GM12878 (cell line): ENCODE measurements around the gene EPN3. TPM values are rescaled to one million over a fixed set of nuclear protein-coding genes. Genes with fewer than 3 reads are reported as not detected.

ENCODE experiments used
- ATAC-seq: fragments of 200-7000 bp; cut with Tn5 transposase; 3 replicates; pipeline ENCODE4 v1.9.1; 2020; ENCODE audit warnings: mild to moderate bottlenecking, moderate library complexity
- BruUV-seq: library from RNA; stranded (reverse); fragments of 400-500 nt; replicated peaks from 2 replicates; lab custom pipeline; 2021; lab: Mats Ljungman, UMichigan
- CTCF ChIA-PET: fragments of 300-600 bp; sonication (Branson Sonifier 250); formaldehyde crosslinking; extraction: SDS; loops from one replicate; lab custom pipeline; 2021; ENCODE audit warnings: inconsistent platforms; lab: Yijun Ruan, JAX
- POLR2A ChIA-PET: fragments of 350-600 bp; formaldehyde crosslinking; extraction: SDS; loops from one replicate; lab custom pipeline; 2021; ENCODE audit warnings: inconsistent platforms; lab: Charles Lee
- RAD21 ChIA-PET: fragments of 300-600 bp; sonication (Branson Sonifier 250); formaldehyde crosslinking; loops from one replicate; lab custom pipeline; 2023; ENCODE audit warnings: antibody characterized with exemption; ENCODE audit not compliant: unreplicated experiment; lab: Charles Lee
- SMC1A ChIA-PET: fragments of 300-600 bp; sonication (Branson Sonifier 250); formaldehyde crosslinking; loops from one replicate; lab custom pipeline; 2023; ENCODE audit not compliant: unreplicated experiment, uncharacterized antibody; lab: Charles Lee
- DNase-seq: peaks from one replicate; pipeline ENCODE4 v3.0.0-alpha.2; 2011; ENCODE audit warnings: low read depth, low spot score
- FAIRE-seq: peaks from 3 replicates; lab custom pipeline; 2011; peaks lifted over from hg19 to GRCh38; lab: Jason Lieb, UNC
- H2AFZ ChIP-seq: 2 replicates; pipeline ENCODE4 v1.6.0; 2011; ENCODE audit warnings: low read depth, low read length, control low read depth; ENCODE audit not compliant: control insufficient read depth
- H3K27ac ChIP-seq: 2 replicates; pipeline ENCODE4 v1.5.1; 2011; ENCODE audit warnings: control low read depth; ENCODE audit not compliant: control insufficient read depth, insufficient read depth
- H3K27me3 ChIP-seq, 2 experiments: replicated peaks in 1 of 2; 2 replicates each; pipeline versions ENCODE4 v1.6.0 to v1.6.1; 2011; ENCODE audit warnings: low read length in 1 of 2; ENCODE audit not compliant: control insufficient read depth in 2 of 2, insufficient read depth in 2 of 2
- H3K36me3 ChIP-seq, 2 experiments: 2 replicates each; pipeline ENCODE4 v1.5.1; 2011; ENCODE audit warnings: low read length in 1 of 2; ENCODE audit not compliant: control insufficient read depth in 2 of 2, insufficient read depth in 2 of 2
- H3K4me1 ChIP-seq: 2 replicates; pipeline ENCODE4 v1.6.1; 2011; ENCODE audit warnings: mild to moderate bottlenecking, low read length, moderate library complexity, mixed read lengths; ENCODE audit not compliant: control insufficient read depth, insufficient read depth
- H3K4me2 ChIP-seq: 2 replicates; pipeline ENCODE4 v1.6.0; 2011; ENCODE audit warnings: control low read depth; ENCODE audit not compliant: control insufficient read depth, insufficient read depth
- H3K4me3 ChIP-seq: fragments of 200-600 bp; sonication (generic); 2 replicates; pipeline ENCODE4 v1.5.1; 2016
- H3K79me2 ChIP-seq: 2 replicates; pipeline ENCODE4 v1.6.0; 2011; ENCODE audit warnings: low read length; ENCODE audit not compliant: control insufficient read depth, insufficient read depth
- H3K9ac ChIP-seq: 2 replicates; pipeline ENCODE4 v1.8.0; 2011; ENCODE audit warnings: low read length, control low read depth, mixed read lengths; ENCODE audit not compliant: control insufficient read depth, insufficient read depth
- H3K9me3 ChIP-seq: replicated peaks from 3 replicates; pipeline ENCODE4 v1.5.1; 2011; ENCODE audit warnings: mild to moderate bottlenecking, low read length; ENCODE audit not compliant: control insufficient read depth, insufficient read depth
- H4K20me1 ChIP-seq: 2 replicates; pipeline ENCODE4 v1.6.0; 2011; ENCODE audit not compliant: control insufficient read depth, insufficient read depth
- ASH2L ChIP-seq: fragments of 300-600, 200-600 bp; sonication (generic); IDR thresholded peaks from 2 replicates; pipeline ENCODE4 v1.6.1; 2017; ENCODE audit warnings: low read depth, mild to moderate bottlenecking, borderline replicate concordance
- ATF3 ChIP-seq: IDR thresholded peaks from 2 replicates; pipeline ENCODE4 v1.6.1; 2011; ENCODE audit warnings: low read depth, mild to moderate bottlenecking, low read length, moderate library complexity, borderline replicate concordance; ENCODE audit errors: extremely low read depth
- BCL3 ChIP-seq: IDR thresholded peaks from 2 replicates; pipeline ENCODE4 v1.6.1; 2011; ENCODE audit warnings: borderline replicate concordance, low read depth, mild to moderate bottlenecking, moderate library complexity, low read length; ENCODE audit not compliant: insufficient read depth, poor library complexity, severe bottlenecking
- BMI1 ChIP-seq: fragments of 450-650 bp; IDR thresholded peaks from 2 replicates; pipeline ENCODE4 v1.6.1; 2016; ENCODE audit warnings: mild to moderate bottlenecking, moderate library complexity, borderline replicate concordance
- CREM ChIP-seq: IDR thresholded peaks from 2 replicates; pipeline ENCODE4 v1.6.1; 2014; ENCODE audit warnings: antibody characterized with exemption, low read depth
- DPF2 ChIP-seq: fragments of 450-650 bp; IDR thresholded peaks from 2 replicates; pipeline ENCODE4 v1.6.1; 2017; ENCODE audit warnings: mild to moderate bottlenecking
- EGR1 ChIP-seq, 2 experiments: IDR thresholded peaks; 1 replicate in 1 of 2; 2 replicates in 1 of 2; pipeline ENCODE4 v1.6.1; 2011 to 2012; ENCODE audit warnings: low read depth in 2 of 2, low read length in 2 of 2, borderline replicate concordance in 1 of 2, mild to moderate bottlenecking in 1 of 2, moderate library complexity in 1 of 2
- ETV6 ChIP-seq, 2 experiments: fragments of 450-650 bp in 1 of 2; IDR thresholded peaks in 1 of 2; conservative IDR thresholded peaks in 1 of 2; 2 replicates each; pipeline ENCODE4 v1.6.1; 2014; ENCODE audit warnings: antibody characterized with exemption in 1 of 2, borderline replicate concordance in 1 of 2, low read depth in 1 of 2, mild to moderate bottlenecking in 1 of 2, moderate library complexity in 1 of 2
- MEF2B ChIP-seq: fragments of 450-650 bp; IDR thresholded peaks from 2 replicates; pipeline ENCODE4 v1.6.1; 2018; ENCODE audit warnings: mild to moderate bottlenecking, moderate library complexity; ENCODE audit not compliant: partially characterized antibody, poor library complexity, severe bottlenecking
- MTA3 ChIP-seq: IDR thresholded peaks from 2 replicates; pipeline ENCODE4 v1.6.1; 2012; ENCODE audit warnings: low read length, inconsistent platforms, borderline replicate concordance
- MYB ChIP-seq: fragments of 150-350 bp; IDR thresholded peaks from 2 replicates; pipeline ENCODE4 v1.6.1; 2014; ENCODE audit warnings: mild to moderate bottlenecking, low read depth, low read length, borderline replicate concordance
- PBX3 ChIP-seq: IDR thresholded peaks from 2 replicates; pipeline ENCODE4 v1.6.1; 2011; ENCODE audit warnings: mild to moderate bottlenecking, low read depth, low read length, moderate library complexity; ENCODE audit not compliant: insufficient replicate concordance
- POLR2A ChIP-seq: IDR thresholded peaks from 2 replicates; pipeline ENCODE4 v1.6.1; 2011; ENCODE audit warnings: low read depth, mild to moderate bottlenecking, low read length
- POU2F2 ChIP-seq: IDR thresholded peaks from 3 replicates; pipeline ENCODE4 v1.6.1; 2011; ENCODE audit warnings: low read depth, mild to moderate bottlenecking, low read length, borderline replicate concordance
- SMC3 ChIP-seq: IDR thresholded peaks from 2 replicates; pipeline ENCODE4 v1.6.1; 2011; ENCODE audit warnings: low read length, improper control_type of control experiment, borderline replicate concordance
- STAT1 ChIP-seq: fragments of 450-650 bp; conservative IDR thresholded peaks from 2 replicates; pipeline ENCODE4 v1.6.1; 2014; ENCODE audit warnings: antibody characterized with exemption, mild to moderate bottlenecking
- TCF12 ChIP-seq: IDR thresholded peaks from 2 replicates; pipeline ENCODE4 v1.6.1; 2011; ENCODE audit warnings: low read depth, mild to moderate bottlenecking, low read length
- WGBS: methylation state at CpG from one replicate; pipeline ENCODE4 v1.1.6; 2016; ENCODE audit warnings: low lambda C conversion rate; ENCODE audit not compliant: insufficient replicate concordance, insufficient coverage; ENCODE audit errors: missing lambda C conversion rate; 5-methylcytosine and 5-hydroxymethylcytosine counted together
- in situ Hi-C: fragments of 300-500 bp; cut with MboI; formaldehyde crosslinking; loops from 9 replicates; pipeline ENCODE4 v1.14.3; 2018; ENCODE audit warnings: mixed read lengths
- intact Hi-C: fragments of 100-400 bp; cut with micrococcal nuclease; formaldehyde crosslinking; loops from one replicate; pipeline ENCODE4 v1.14.2; 2022; ENCODE audit not compliant: unreplicated experiment
- polyA plus RNA-seq, 11 experiments: library from polyadenylated mRNA; depleted of rRNA in 4 of 11; unstranded in 6 of 11; stranded (reverse) in 5 of 11; fragments of >200 nt; fragmentation: Nextera tagmentation in 4 of 11; fragmentation: Illumina TruSeq in 1 of 11; extraction: Ambion mirVana in 4 of 11; extraction: Trizol in 1 of 11; gene quantifications; 1 replicate in 1 of 11; 2 replicates in 10 of 11; pipeline versions ENCODE4 v1.2.1 to v1.2.3, GENCODE V29; 2011 to 2016; ENCODE audit warnings: inconsistent platforms in 2 of 11, missing spikeins in 2 of 11, low read depth in 1 of 11
- total RNA-seq, 4 experiments: library from RNA; depleted of rRNA in 3 of 4; stranded (reverse); fragments of >200 nt in 3 of 4; fragmentation: Illumina TruSeq in 1 of 4; extraction: Trizol in 1 of 4; gene quantifications; 2 replicates each; pipeline versions ENCODE4 v1.2.1 to v1.2.3, GENCODE V29; 2013 to 2021

EPN3 gene
- total and polyA plus RNA-seq, 10 of the 15 experiments (the other 5 are each of a cell fraction or from before 2014, with no cell fraction given) = 0.04 to 0.07 TPM; not detected in 8

- BruUV-seq = no TSS peak
- Histone ChIP-seq H3K9me3 (no peaks in the 10 kb centered on the region), H3K36me3 (no peaks in the 10 kb centered on the region), H3K9ac (no peak overlapping the region), H3K27ac (no peak overlapping the region), H4K20me1 (no peaks in the 10 kb centered on the region), H3K27me3 (no peaks in the 10 kb centered on the region; a peak in 3 of 4 replicates), H3K79me2 (no peaks in the 10 kb centered on the region), H3K4me1 (no peaks in the 10 kb centered on the region), H3K4me3 (no peak overlapping the region), H3K4me2 (no peak overlapping the region)
- ChIA-PET SMC1A (no interaction called here), RAD21 (no interaction called here), CTCF (no interaction called here), POLR2A (no interaction called here)
- 50% methylated on average over 19 of the region's 19 CpGs for WGBS
- no peak for DNase-seq
- FAIRE-seq = no peak
- in situ Hi-C loops = no loop called here
- no peak for TF ChIP-seq BMI1
- TF ChIP-seq MYB = no peak
- no peak for TF ChIP-seq POLR2A
- TF ChIP-seq ETV6 (conservative IDR thresholded peaks at IDR 0.05 in 1 of 2, IDR thresholded peaks at IDR 0.05 in 1 of 2; ENCODE audit: borderline replicate concordance in 1 of 2, low read depth in 1 of 2) = no peak
- no peak for TF ChIP-seq ASH2L
- TF ChIP-seq EGR1 (IDR thresholded peaks at IDR 0.05; ENCODE audit: borderline replicate concordance in 1 of 2, low read depth in 2 of 2, low read length in 2 of 2) = no peak
- TF ChIP-seq STAT1 = no peak
- no peak for TF ChIP-seq PBX3
- TF ChIP-seq TCF12 = no peak
- TF ChIP-seq POU2F2 = no peak
- TF ChIP-seq BCL3 = no peak
- TF ChIP-seq CREM = no peak
- TF ChIP-seq MTA3 = no peak
- no peak for TF ChIP-seq SMC3
- TF ChIP-seq MEF2B = no peak
- no peak for TF ChIP-seq ATF3
- no peak for TF ChIP-seq DPF2
- TF ChIP-seq, all 136 proteins: peak for 0
- intact Hi-C loops = no loop called here
- ATAC-seq = no peak
- H2AFZ ChIP-seq = no peak overlapping the region
Observed at GRCh38 chr17:50571681-50572080, 39.1 kb downstream of the EPN3 start.
